ENCODE measurements around the gene SPDYE3.
"Not testable (repeated sequence)": the region's sequence is repeated elsewhere in the genome, so short reads cannot be mapped to it uniquely, and the experiment has no call there.

DNA sequence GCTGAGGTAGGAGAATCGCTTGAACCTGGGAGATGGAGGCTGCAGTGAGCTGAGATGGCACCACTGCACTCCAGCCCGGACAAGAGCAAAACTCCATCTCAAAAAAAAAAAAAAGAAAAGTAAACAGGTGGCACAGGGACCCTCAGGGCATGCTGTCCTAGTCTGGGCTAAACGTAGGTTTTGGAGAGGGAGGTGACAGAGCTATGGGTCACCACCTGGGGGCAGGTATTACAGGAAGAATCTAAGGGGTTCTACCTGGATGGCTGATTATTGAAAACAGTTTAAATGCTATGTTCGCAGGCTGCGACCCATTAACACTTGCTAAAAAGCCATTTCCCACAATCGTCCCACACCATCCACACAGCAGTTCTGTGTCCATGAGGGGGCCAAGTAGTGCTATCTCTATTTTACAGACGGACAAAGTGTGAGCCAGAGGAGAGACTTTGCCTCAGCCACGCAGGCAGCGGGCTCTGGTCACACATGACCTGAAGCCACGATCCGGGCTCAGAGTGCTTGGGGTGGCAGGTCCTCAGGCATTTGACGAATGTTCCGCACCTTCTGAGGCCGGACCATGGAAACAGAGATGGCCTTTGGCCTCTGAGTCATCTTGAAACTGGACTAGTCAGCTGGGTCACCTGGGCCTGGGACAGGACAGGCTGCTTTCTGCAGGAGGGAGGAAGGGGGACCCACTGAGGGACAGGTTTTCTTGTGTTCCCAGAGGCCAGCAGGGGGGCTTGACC is 38.0 kb upstream of the SPDYE3 start:
- TF ChIP-seq, protein P1, sequence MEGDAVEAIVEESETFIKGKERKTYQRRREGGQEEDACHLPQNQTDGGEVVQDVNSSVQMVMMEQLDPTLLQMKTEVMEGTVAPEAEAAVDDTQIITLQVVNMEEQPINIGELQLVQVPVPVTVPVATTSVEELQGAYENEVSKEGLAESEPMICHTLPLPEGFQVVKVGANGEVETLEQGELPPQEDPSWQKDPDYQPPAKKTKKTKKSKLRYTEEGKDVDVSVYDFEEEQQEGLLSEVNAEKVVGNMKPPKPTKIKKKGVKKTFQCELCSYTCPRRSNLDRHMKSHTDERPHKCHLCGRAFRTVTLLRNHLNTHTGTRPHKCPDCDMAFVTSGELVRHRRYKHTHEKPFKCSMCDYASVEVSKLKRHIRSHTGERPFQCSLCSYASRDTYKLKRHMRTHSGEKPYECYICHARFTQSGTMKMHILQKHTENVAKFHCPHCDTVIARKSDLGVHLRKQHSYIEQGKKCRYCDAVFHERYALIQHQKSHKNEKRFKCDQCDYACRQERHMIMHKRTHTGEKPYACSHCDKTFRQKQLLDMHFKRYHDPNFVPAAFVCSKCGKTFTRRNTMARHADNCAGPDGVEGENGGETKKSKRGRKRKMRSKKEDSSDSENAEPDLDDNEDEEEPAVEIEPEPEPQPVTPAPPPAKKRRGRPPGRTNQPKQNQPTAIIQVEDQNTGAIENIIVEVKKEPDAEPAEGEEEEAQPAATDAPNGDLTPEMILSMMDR (IDR thresholded peaks at IDR 0.05; ENCODE audit: low read depth, low read length, missing input control): not testable (repeated sequence)
- TF ChIP-seq JUND (IDR thresholded peaks at IDR 0.05); TAF1 (conservative IDR thresholded peaks at IDR 0.05); SP1 (IDR thresholded peaks at IDR 0.05); RAD21 (IDR thresholded peaks at IDR 0.05); YY1 (IDR thresholded peaks at IDR 0.05); GABPA (IDR thresholded peaks at IDR 0.05 in 1 of 2, conservative IDR thresholded peaks at IDR 0.05 in 1 of 2); RXRA (IDR thresholded peaks at IDR 0.05); EGR1 (IDR thresholded peaks at IDR 0.05; ENCODE audit: low read depth in 2 of 2): not testable (repeated sequence)
